Neural progenitor cell (in vitro differentiated cells): ENCODE measurements around the gene OR2T2.
"Not testable (repeated sequence)": the region's sequence is repeated elsewhere in the genome, so short reads cannot be mapped to it uniquely, and the experiment has no call there.

Experiments
- CTCF ChIP-seq: fragments of 200-600 bp; sonication (generic); IDR thresholded peaks from 2 replicates; pipeline ENCODE4 v1.5.1; 2017; ENCODE audit warnings: antibody characterized with exemption, mild to moderate bottlenecking
- EZH2 ChIP-seq: fragments of 200-600 bp; sonication (generic); IDR thresholded peaks from 2 replicates; pipeline ENCODE4 v1.6.1; 2017; ENCODE audit warnings: antibody characterized with exemption, mild to moderate bottlenecking, moderate library complexity
- EZH2phosphoT487 ChIP-seq: fragments of 200-600 bp; sonication (generic); IDR thresholded peaks from 2 replicates; pipeline ENCODE4 v1.6.1; 2017; ENCODE audit warnings: antibody characterized with exemption

- TF ChIP-seq EZH2, CTCF, EZH2phosphoT487: not testable (repeated sequence)
These were observed 17.3 kb upstream of the OR2T2 start for GRCh38 chr1:248428192-248428533.
